ENCODE data around the gene AURKAIP1. TPM values are rescaled to one million over a fixed set of nuclear protein-coding genes. Genes with fewer than 3 reads are reported as not detected.

The AURKAIP1 gene
- total and polyA plus RNA-seq, 2 of the 4 experiments (the other 2 are of a cell fraction): 45.7 to 107 TPM

DNA sequence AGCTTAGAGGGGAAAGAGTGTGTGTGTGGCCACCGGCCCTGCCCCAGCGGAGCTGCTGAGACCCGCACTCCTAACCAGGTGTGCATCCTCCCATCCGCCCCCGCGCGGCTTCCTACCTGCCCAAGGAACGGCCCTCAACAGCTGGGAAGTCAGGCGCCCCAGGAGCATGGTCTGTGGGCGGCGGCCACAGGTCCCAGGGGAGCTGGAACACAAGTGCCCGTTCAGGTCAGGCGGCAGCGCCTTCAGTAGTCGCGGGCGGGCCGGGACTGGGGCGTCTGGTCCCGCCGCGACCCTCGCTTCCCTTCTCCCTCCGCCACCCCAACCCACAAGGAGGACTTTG, 448 bp downstream of the AURKAIP1 start:
- Histone ChIP-seq H2AK5ac (ENCODE audit: low read depth, low read length) (peak overlapping the region; percentile 72), H4K8ac (ENCODE audit: low read depth in 2 of 2, low read length in 2 of 2) (peak overlapping the region; percentile 35 to 64; a peak in 2 of 4 replicates), H3K14ac (replicated peaks; ENCODE audit: low read depth, low read length) (peak overlapping the region; percentile 71; the same call in 1 of the 2 replicates), H4K5ac (ENCODE audit: low read depth, low read length) (no peak overlapping the region), H3K9ac (ENCODE audit: low read depth, low read length) (peak overlapping the region; percentile 47), H4K91ac (ENCODE audit: insufficient read depth, low read depth, low read length) (peak overlapping the region; percentile 9), H3K9me1 (ENCODE audit: insufficient read depth, low read length) (0 out of 2 replicates have a peak, but pooled peaks cover 5% of the 10 kb centered on the region), H3K4me3 (ENCODE audit: insufficient read depth, low read depth, low read length) (peak overlapping the region; percentile 59), H3K4me2 (ENCODE audit: low read depth, low read length) (peak overlapping the region; percentile 96), H3K18ac (ENCODE audit: low read depth, low read length) (no peak overlapping the region), H3K79me1 (ENCODE audit: low read depth in 1 of 2, low read length in 2 of 2) (peaks cover 3 to 50% of the 10 kb centered on the region in 2 experiments; a peak in 3 of 4 replicates), H2BK15ac (ENCODE audit: low read depth, low read length) (no peak overlapping the region), H2AK9ac (replicated peaks; ENCODE audit: low read depth, low read length, poor library complexity) (peak overlapping the region; percentile 94), H2BK20ac (ENCODE audit: low read depth, low read length) (no peak overlapping the region), H3K9me3 (ENCODE audit: control insufficient read depth, insufficient read depth, low read length) (no peaks in the 10 kb centered on the region), H3K4me1 (ENCODE audit: control insufficient read depth, insufficient read depth, low read length) (peaks cover 12% of the 10 kb centered on the region), H3K23ac (ENCODE audit: low read depth, low read length) (0 out of 2 replicates have a peak overlapping the region, but pooled peaks have one; percentile 59), H2BK120ac (ENCODE audit: low read depth, low read length) (0 out of 2 replicates have a peak overlapping the region, but pooled peaks have one; percentile 8), H4K20me1 (ENCODE audit: insufficient read depth, low read length) (peaks cover 11% of the 10 kb centered on the region; the same call in 1 of the 2 replicates), H2AFZ (replicated peaks; ENCODE audit: low read length, poor library complexity) (peak overlapping the region; percentile 93), H3K4ac (ENCODE audit: low read depth, low read length) (peak overlapping the region; percentile 43), H3K27me3 (ENCODE audit: control insufficient read depth, insufficient read depth, low read length) (no peaks in the 10 kb centered on the region), H3K36me3 (ENCODE audit: control insufficient read depth, insufficient read depth, low read length) (peaks cover 8% of the 10 kb centered on the region), H2BK5ac (ENCODE audit: low read depth, low read length, poor library complexity, severe bottlenecking) (peak overlapping the region; percentile 59), H3K56ac (ENCODE audit: extremely low read depth, insufficient read depth, low read length) (peak overlapping the region; percentile 16; the same call in 1 of the 2 replicates), H3K27ac (ENCODE audit: insufficient read depth, low read length) (peak overlapping the region; percentile 43)
- intact Hi-C loops (cut with micrococcal nuclease) (no loop called here), dilution Hi-C loops (cut with HindIII; ENCODE audit: low sequenced_read_pairs, unreplicated experiment) (no loop called here), in situ Hi-C loops (cut with MboI; ENCODE audit: low sequenced_read_pairs) (no loop called here)
- BruUV-seq (replicated peaks): no TSS peak
- DNase-seq (no peak), ATAC-seq (ENCODE audit: low read depth) (no peak)
- WGBS, 2 experiments (ENCODE audit: extremely low coverage in 2 of 2, insufficient read length in 1 of 2): 0% methylated on average over 8 of the region's 24 CpGs; no CpG with 5 or more reads in 1 of the 2 experiments
- ChIA-PET CTCF (interaction anchor here (0.5 to 1.0 kb wide), 2 partner anchors 55 to 284 kb away, joined by 3 to 4 read pairs; no protein-coding TSS in a partner anchor), POLR2A (ENCODE audit: unreplicated experiment) (interaction anchor here (0.8 kb wide), 2 partner anchors 15 to 29 kb away, joined by 3 read pairs; no protein-coding TSS in a partner anchor)
- no peak for TF ChIP-seq FOS (IDR thresholded peaks at IDR 0.05; ENCODE audit: low read depth, low read length)
- TF ChIP-seq MXI1 (IDR thresholded peaks at IDR 0.05; ENCODE audit: borderline replicate concordance, low read depth, low read length): no peak
- no peak for TF ChIP-seq CEBPB (IDR thresholded peaks at IDR 0.05; ENCODE audit: low read depth, low read length)
- no peak for TF ChIP-seq POLR2A (IDR thresholded peaks at IDR 0.05; ENCODE audit: low read depth, low read length)
- TF ChIP-seq MAZ (IDR thresholded peaks at IDR 0.05; ENCODE audit: borderline replicate concordance, low read depth, low read length): no peak
- TF ChIP-seq MAFK (IDR thresholded peaks at IDR 0.05; ENCODE audit: low read depth, low read length): no peak
- TF ChIP-seq RCOR1 (IDR thresholded peaks at IDR 0.05; ENCODE audit: insufficient replicate concordance, low read length): no peak
- TF ChIP-seq SMC3 (IDR thresholded peaks at IDR 0.05; ENCODE audit: low read depth, low read length): no peak
